Uterus (tissue), 4 donors: ENCODE results near the gene ZFYVE1. TPM values are rescaled to one million over a fixed set of nuclear protein-coding genes. Genes with fewer than 3 reads are reported as not detected.
"Not testable (repeated sequence)": the region's sequence is repeated elsewhere in the genome, so short reads cannot be mapped to it uniquely, and the experiment has no call there.

ENCODE experiments used
- DNase-seq, 2 donors: peaks; one replicate each; pipeline ENCODE4 v3.0.0-alpha.2; 2019 to 2020
- H3K27ac ChIP-seq, 2 donors: fragments of 200-600 bp; sonication (generic); 1 replicate in 1 of 2; 2 replicates in 1 of 2; pipeline ENCODE4 v1.5.1; 2016 to 2018
- H3K27me3 ChIP-seq, 2 donors: fragments of 200-600 bp; sonication (generic); one replicate each; pipeline ENCODE4 v1.5.1; 2018 to 2019; ENCODE audit warnings: control low read depth in 1 of 2
- H3K36me3 ChIP-seq, 2 donors: fragments of 200-600 bp; sonication (generic); one replicate each; pipeline ENCODE4 v1.5.1; 2019; ENCODE audit warnings: control low read depth in 1 of 2
- H3K4me1 ChIP-seq, 2 donors: fragments of 200-600 bp; sonication (generic); one replicate each; pipeline ENCODE4 v1.5.1; 2018 to 2019; ENCODE audit warnings: control low read depth in 1 of 2
- H3K4me3 ChIP-seq, 2 donors: fragments of 200-600 bp; sonication (generic); 1 replicate in 1 of 2; 2 replicates in 1 of 2; pipeline ENCODE4 v1.5.1; 2018 to 2019; ENCODE audit warnings: mild to moderate bottlenecking in 1 of 2
- H3K9me3 ChIP-seq, 2 donors: fragments of 200-600 bp; sonication (generic); one replicate each; pipeline ENCODE4 v1.5.1; 2019; ENCODE audit warnings: control low read depth in 1 of 2
- CTCF ChIP-seq, 4 experiments: fragments of 200-600 bp in 2 of 4; fragments of 450-650 bp in 2 of 4; sonication (generic) in 2 of 4; IDR thresholded peaks; one replicate each; pipeline ENCODE4 v1.5.1; 2016 to 2019; ENCODE audit warnings: antibody characterized with exemption in 4 of 4, mild to moderate bottlenecking in 2 of 4, moderate library complexity in 1 of 4
- POLR2A ChIP-seq, 2 donors: fragments of 450-650 bp; IDR thresholded peaks; one replicate each; pipeline ENCODE4 v1.6.1; 2016; ENCODE audit warnings: antibody characterized with exemption in 2 of 2, mild to moderate bottlenecking in 1 of 2, moderate library complexity in 1 of 2
- intact Hi-C: fragments of 100-400 bp; cut with DNase I; formaldehyde crosslinking; loops from one replicate; pipeline ENCODE4 v1.15.1; 2023; ENCODE audit warnings: low total_unique reads
- total RNA-seq, 4 donors: library from RNA; depleted of rRNA in 3 of 4; stranded (reverse); fragments of >200 nt in 3 of 4; gene quantifications; one replicate each; pipeline versions ENCODE4 v1.1.0 to v1.2.4, GENCODE V29; 2014 to 2023
- donor health status: DM: yes; HTN: yes; CAD: no.

ZFYVE1 gene
- total RNA-seq, 4 donors from 2014 or later = 3.2 to 14.7 (median 9.8) TPM

- Histone ChIP-seq H3K27ac (peak overlapping the region in 1 of 2 donors; percentile 3), H3K4me3 (peak overlapping the region; percentile 60 to 97), H3K36me3 (no peaks in the 10 kb centered on the region), H3K4me1 (peaks cover 0 to 6% of the 10 kb centered on the region in 2 donors), H3K27me3 (no peaks in the 10 kb centered on the region), H3K9me3 (no peaks in the 10 kb centered on the region)
- DNase-seq = no peak
- TF ChIP-seq CTCF (IDR thresholded peaks at IDR 0.05) (no peak), POLR2A (IDR thresholded peaks at IDR 0.05) (no peak)
- intact Hi-C loops = no loop called here
Measured at GRCh38 chr14:73027546-73027945, 640 bp upstream of the ZFYVE1 start.

- H3K27me3 ChIP-seq = no peaks in the 10 kb centered on the region
- intact Hi-C loops = no loop called here
- peak overlapping the region; percentile 60 to 97 for H3K4me3 ChIP-seq
- TF ChIP-seq CTCF (IDR thresholded peaks at IDR 0.05) (no peak), POLR2A (IDR thresholded peaks at IDR 0.05) (no peak)
- no peaks in the 10 kb centered on the region for H3K36me3 ChIP-seq
- no peak for DNase-seq
- H3K4me1 ChIP-seq = peaks cover 0 to 6% of the 10 kb centered on the region in 2 donors
- no peaks in the 10 kb centered on the region for H3K9me3 ChIP-seq
- H3K27ac ChIP-seq = peak overlapping the region; percentile 91
Measured at GRCh38 chr14:73026243-73026844, 562 bp downstream of the ZFYVE1 start.

GRCh38 chr14:73025544-73025943, 1.4 kb downstream of the ZFYVE1 start:
- Histone ChIP-seq H3K27ac (peak overlapping the region in 1 of 2 donors; percentile 91), H3K9me3 (no peaks in the 10 kb centered on the region), H3K27me3 (no peaks in the 10 kb centered on the region), H3K4me1 (peaks cover 0 to 6% of the 10 kb centered on the region in 2 donors), H3K4me3 (no peak overlapping the region), H3K36me3 (no peaks in the 10 kb centered on the region)
- intact Hi-C loops = no loop called here
- no peak for DNase-seq
- no peak for TF ChIP-seq CTCF (IDR thresholded peaks at IDR 0.05)
- no peak for TF ChIP-seq POLR2A (IDR thresholded peaks at IDR 0.05)

- intact Hi-C loops = no loop called here
- H3K4me3 ChIP-seq = no peak overlapping the region
- no peak for TF ChIP-seq POLR2A (IDR thresholded peaks at IDR 0.05)
- TF ChIP-seq CTCF (IDR thresholded peaks at IDR 0.05) = no peak
- no peak for DNase-seq
- no peaks in the 10 kb centered on the region for H3K27me3 ChIP-seq
- no peak overlapping the region for H3K27ac ChIP-seq
- no peaks in the 10 kb centered on the region for H3K9me3 ChIP-seq
- H3K36me3 ChIP-seq = no peaks in the 10 kb centered on the region
- H3K4me1 ChIP-seq = peaks cover 0 to 6% of the 10 kb centered on the region in 2 donors
Measured at GRCh38 chr14:73022051-73022450, 4.9 kb downstream of the ZFYVE1 start.

- DNase-seq, H3K36me3 ChIP-seq, H3K27ac ChIP-seq, H3K9me3 ChIP-seq, intact Hi-C loops, H3K27me3 ChIP-seq, H3K4me3 ChIP-seq, H3K4me1 ChIP-seq: not testable (repeated sequence)
Measured at GRCh38 chr14:73016011-73016410, 10.9 kb downstream of the ZFYVE1 start.

- H3K36me3 ChIP-seq, H3K4me1 ChIP-seq, H3K9me3 ChIP-seq, H3K27ac ChIP-seq, H3K27me3 ChIP-seq, intact Hi-C loops, H3K4me3 ChIP-seq, DNase-seq: not testable (repeated sequence)
Measured at GRCh38 chr14:73015552-73015951, 11.4 kb downstream of the ZFYVE1 start.
